ENCODE measurements around the gene CD274. TPM values are rescaled to one million over a fixed set of nuclear protein-coding genes. Genes with fewer than 3 reads are reported as not detected.

The CD274 gene
- total RNA-seq, 2 experiments from 2014 or later = 5.3 to 6.3 TPM

- no peaks in the 10 kb centered on the region for H3K27me3 Mint-ChIP-seq
- H3K9me3 Mint-ChIP-seq = peaks cover 5% of the 10 kb centered on the region
- H3K27ac Mint-ChIP-seq = no peak overlapping the region
- Histone ChIP-seq H3K4me3 (ENCODE audit: low read length) (no peak overlapping the region), H3K4me1 (ENCODE audit: insufficient read depth, low read length) (peaks cover 3% of the 10 kb centered on the region), H3K36me3 (ENCODE audit: insufficient read depth, low read length) (no peaks in the 10 kb centered on the region), H3K27me3 (ENCODE audit: control insufficient read depth in 1 of 2, insufficient read depth in 2 of 2, low read length in 2 of 2) (no peaks in the 10 kb centered on the region), H3K27ac (ENCODE audit: low read depth in 1 of 2, low read length in 2 of 2) (no peak overlapping the region), H3K9me3 (ENCODE audit: control insufficient read depth in 1 of 2, insufficient read depth in 1 of 2, low read length in 2 of 2) (no peaks in the 10 kb centered on the region)
- TF ChIP-seq CTCF (IDR thresholded peaks at IDR 0.05) = no peak
- CTCF ChIA-PET = no interaction called here
- peaks cover 2% of the 10 kb centered on the region for H3K4me1 Mint-ChIP-seq (ENCODE audit: low read depth)
- POLR2A ChIA-PET = no interaction called here
- ATAC-seq (ENCODE audit: poor library complexity) = no peak
- no peak overlapping the region for H3K4me3 Mint-ChIP-seq
- no peak for DNase-seq
- H3K36me3 Mint-ChIP-seq (ENCODE audit: low read depth) = no peaks in the 10 kb centered on the region
- intact Hi-C loops (cut with DNase I, micrococcal nuclease) = no loop called here
Measured at GRCh38 chr9:5499157-5499556, 48.8 kb downstream of the CD274 start.

DNA sequence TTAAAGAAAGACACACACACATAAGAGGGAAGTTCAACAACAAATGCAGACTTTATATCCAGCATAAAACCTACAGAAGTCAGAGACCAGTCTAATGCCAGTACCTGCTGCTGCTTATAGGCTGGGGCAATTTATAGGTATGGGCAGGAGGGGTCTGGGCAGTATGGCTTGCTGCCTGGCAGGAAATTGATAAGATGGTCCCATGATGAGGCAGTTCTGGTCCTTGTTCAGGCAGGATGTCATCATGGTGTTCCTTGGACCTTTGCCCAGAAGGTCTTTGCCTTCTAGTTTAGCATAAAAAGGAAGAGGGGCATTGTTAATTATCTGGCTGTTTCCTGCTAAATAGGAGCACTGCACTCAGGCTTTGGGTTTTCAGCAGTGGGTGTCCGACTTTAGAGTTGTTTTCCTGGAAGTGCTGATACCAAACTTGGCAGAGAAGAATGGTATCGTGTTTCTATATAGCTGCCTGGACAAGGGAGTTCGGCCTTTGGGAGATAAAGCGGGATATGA is 49.6 kb downstream of the CD274 start:
- peaks cover 9% of the 10 kb centered on the region for H3K9me3 Mint-ChIP-seq
- H3K36me3 Mint-ChIP-seq (ENCODE audit: low read depth) = no peaks in the 10 kb centered on the region
- DNase-seq (no peak), ATAC-seq (ENCODE audit: poor library complexity) (no peak)
- POLR2A ChIA-PET = no interaction called here
- intact Hi-C loops (cut with DNase I, micrococcal nuclease) = no loop called here
- Histone ChIP-seq H3K36me3 (ENCODE audit: insufficient read depth, low read length) (no peaks in the 10 kb centered on the region), H3K27ac (ENCODE audit: low read depth in 1 of 2, low read length in 2 of 2) (no peak overlapping the region), H3K4me3 (ENCODE audit: low read length) (no peak overlapping the region), H3K9me3 (ENCODE audit: control insufficient read depth in 1 of 2, insufficient read depth in 1 of 2, low read length in 2 of 2) (no peaks in the 10 kb centered on the region), H3K4me1 (ENCODE audit: insufficient read depth, low read length) (peaks cover 2% of the 10 kb centered on the region), H3K27me3 (ENCODE audit: control insufficient read depth in 1 of 2, insufficient read depth in 2 of 2, low read length in 2 of 2) (no peaks in the 10 kb centered on the region)
- TF ChIP-seq CTCF (IDR thresholded peaks at IDR 0.05) = no peak
- H3K27ac Mint-ChIP-seq = no peak overlapping the region
- H3K27me3 Mint-ChIP-seq = no peaks in the 10 kb centered on the region
- no peaks in the 10 kb centered on the region for H3K4me1 Mint-ChIP-seq (ENCODE audit: low read depth)
- no peak overlapping the region for H3K4me3 Mint-ChIP-seq
- CTCF ChIA-PET = no interaction called here

DNA sequence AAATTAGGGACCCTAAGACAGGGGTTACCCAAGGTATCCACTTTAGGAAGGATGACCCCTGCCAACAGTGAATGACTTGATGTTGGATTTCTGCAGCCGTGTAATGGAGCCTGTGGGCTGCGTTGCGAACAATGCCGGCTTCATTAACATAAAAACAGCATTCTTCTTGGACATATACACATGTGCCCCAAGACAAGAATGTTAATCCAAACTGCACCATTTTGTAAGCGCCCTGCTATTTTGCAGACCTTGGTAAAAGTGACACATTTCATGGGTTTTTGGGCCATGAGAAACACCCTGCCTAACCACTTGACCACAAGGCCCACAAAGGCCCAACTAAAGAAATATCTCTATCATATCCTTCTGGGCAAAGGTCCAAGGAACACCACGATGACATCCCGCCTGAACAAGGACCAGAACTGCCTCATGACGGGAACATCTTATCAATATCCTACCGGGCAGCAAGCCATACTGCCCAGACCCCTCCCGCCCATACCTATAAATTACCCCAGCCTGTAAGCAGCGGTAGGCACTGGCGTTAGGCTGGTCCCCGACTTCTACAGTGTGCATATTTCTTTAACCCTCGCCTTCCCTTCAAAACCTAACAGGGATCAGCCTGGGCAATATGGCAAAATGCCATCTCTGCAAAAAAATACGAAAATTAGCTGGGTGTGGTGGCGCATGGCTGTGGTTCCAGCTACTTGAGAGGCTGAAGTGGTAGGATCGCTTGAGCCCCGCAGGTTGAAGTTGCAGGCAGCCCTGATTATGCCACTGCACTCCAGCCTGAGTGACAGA is 50.3 kb downstream of the CD274 start:
- Histone ChIP-seq H3K27ac (ENCODE audit: low read depth in 1 of 2, low read length in 2 of 2) (no peak overlapping the region), H3K36me3 (ENCODE audit: insufficient read depth, low read length) (no peaks in the 10 kb centered on the region), H3K4me1 (ENCODE audit: insufficient read depth, low read length) (peaks cover 2% of the 10 kb centered on the region), H3K4me3 (ENCODE audit: low read length) (no peak overlapping the region), H3K9me3 (ENCODE audit: control insufficient read depth in 1 of 2, insufficient read depth in 1 of 2, low read length in 2 of 2) (no peaks in the 10 kb centered on the region), H3K27me3 (ENCODE audit: control insufficient read depth in 1 of 2, insufficient read depth in 2 of 2, low read length in 2 of 2) (no peaks in the 10 kb centered on the region)
- ChIA-PET POLR2A (no interaction called here), CTCF (no interaction called here)
- TF ChIP-seq CTCF (IDR thresholded peaks at IDR 0.05) = no peak
- DNase-seq = no peak
- H3K9me3 Mint-ChIP-seq = peaks cover 11% of the 10 kb centered on the region
- no peak for ATAC-seq (ENCODE audit: poor library complexity)
- H3K4me3 Mint-ChIP-seq = no peak overlapping the region
- intact Hi-C loops (cut with DNase I, micrococcal nuclease) = no loop called here
- no peaks in the 10 kb centered on the region for H3K4me1 Mint-ChIP-seq (ENCODE audit: low read depth)
- no peaks in the 10 kb centered on the region for H3K27me3 Mint-ChIP-seq
- H3K36me3 Mint-ChIP-seq (ENCODE audit: low read depth) = no peaks in the 10 kb centered on the region
- no peak overlapping the region for H3K27ac Mint-ChIP-seq
